H54 (cell line): ENCODE results near the gene BRCC3.
"Not testable (repeated sequence)": the region's sequence is repeated elsewhere in the genome, so short reads cannot be mapped to it uniquely, and the experiment has no call there.

Experiments used
- DNase-seq: peaks from one replicate; pipeline ENCODE4 v3.0.0; 2011; ENCODE audit warnings: low spot score, mixed read lengths; ENCODE audit not compliant: insufficient read length
- FAIRE-seq: peaks from 3 replicates; lab custom pipeline; 2011; peaks lifted over from hg19 to GRCh38; lab: Jason Lieb, UNC
- POLR2A ChIP-seq: IDR thresholded peaks from 2 replicates; pipeline ENCODE4 v1.6.1; 2011; ENCODE audit warnings: low read depth, mild to moderate bottlenecking, low read length

BRCC3 gene

GRCh38 chrX:155143959-155144548, 72.7 kb downstream of the BRCC3 start:
- FAIRE-seq (no peak), DNase-seq (no peak)
- no peak for TF ChIP-seq POLR2A

GRCh38 chrX:155144926-155145325, 73.6 kb downstream of the BRCC3 start:
- no peak for TF ChIP-seq POLR2A
- no peak for DNase-seq

GRCh38 chrX:155147612-155148011, 76.3 kb downstream of the BRCC3 start:
- not testable (repeated sequence) for DNase-seq, FAIRE-seq

More at GRCh38 chrX:155144926-155145325, 73.6 kb downstream of the BRCC3 start:
- FAIRE-seq: no peak

GRCh38 chrX:155148166-155148565, 76.9 kb downstream of the BRCC3 start:
- not testable (repeated sequence) for DNase-seq, FAIRE-seq

GRCh38 chrX:155148724-155149537, 77.6 kb downstream of the BRCC3 start:
- no peak for DNase-seq

GRCh38 chrX:155169881-155170280, 98.6 kb downstream of the BRCC3 start:
- FAIRE-seq: no peak
- TF ChIP-seq POLR2A: no peak
- no peak for DNase-seq

More at GRCh38 chrX:155148724-155149537, 77.6 kb downstream of the BRCC3 start:
- FAIRE-seq: peak; percentile 67
- TF ChIP-seq POLR2A: no peak
